ENCODE data around the gene CACNA1I.

The CACNA1I gene

DNA sequence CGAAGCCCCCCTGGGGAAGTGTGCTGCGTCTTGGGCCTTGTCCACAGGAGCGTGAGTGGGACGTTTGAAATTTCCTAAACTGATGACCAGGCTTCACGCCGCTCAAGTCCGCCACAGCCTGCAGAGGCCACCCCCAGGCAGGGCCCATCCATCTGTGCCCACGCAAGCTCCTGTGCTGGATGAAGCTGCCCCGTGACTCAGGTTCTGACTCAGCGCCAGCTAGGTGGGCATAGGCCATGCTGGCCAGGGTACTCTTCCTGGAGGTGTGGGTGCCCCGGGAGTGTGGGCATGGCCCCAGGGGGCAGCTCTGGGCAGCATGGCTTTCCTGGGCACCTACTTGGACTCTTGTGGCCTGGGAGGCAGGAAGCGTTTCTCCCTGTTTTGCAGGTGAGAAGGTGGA lies 134.8 kb downstream of the CACNA1I start:
- DNase-seq = no peak

DNA sequence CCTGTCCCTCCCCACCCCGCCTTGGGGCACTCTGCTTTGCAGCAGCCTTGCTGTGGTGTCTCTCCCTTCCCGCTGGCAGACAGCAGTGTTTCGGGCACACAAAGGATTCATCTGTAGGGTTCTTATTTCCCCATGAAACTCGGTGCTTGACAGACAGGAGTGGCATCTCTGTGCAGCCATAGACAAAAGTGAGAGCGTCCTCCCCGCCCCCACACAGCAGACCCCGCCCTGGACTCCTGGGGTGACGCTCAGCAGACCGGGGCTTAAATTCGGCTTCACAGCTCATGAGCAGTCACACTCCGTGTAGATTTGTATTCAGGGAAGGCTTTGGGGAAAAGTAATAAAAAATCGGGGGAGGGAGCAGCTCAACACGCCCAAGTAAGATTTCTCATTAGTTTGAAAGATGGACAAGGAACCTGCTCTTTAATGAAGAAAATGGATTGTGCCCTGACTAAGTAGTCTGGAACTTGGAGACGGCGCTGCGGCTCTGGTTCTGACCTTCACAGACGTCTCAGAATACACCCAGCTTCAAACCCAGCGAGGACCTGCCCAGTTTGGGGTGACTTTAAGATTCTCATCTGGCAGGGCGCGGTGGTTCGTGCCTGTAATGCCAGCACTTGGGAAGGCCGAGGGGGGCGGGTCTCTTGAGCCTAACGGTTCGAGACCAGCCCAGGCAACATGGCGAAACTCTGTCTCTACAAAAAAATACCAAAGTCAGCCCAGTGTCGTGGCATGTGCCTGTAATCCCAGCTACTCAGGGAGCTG lies 136.0 kb downstream of the CACNA1I start:
- DNase-seq = no peak

- no peak for DNase-seq
Observed at GRCh38 chr22:39707351-39707750, 136.8 kb downstream of the CACNA1I start.

GRCh38 chr22:39707816-39708215 lies 137.3 kb downstream of the CACNA1I start:
- no peak for DNase-seq

DNA sequence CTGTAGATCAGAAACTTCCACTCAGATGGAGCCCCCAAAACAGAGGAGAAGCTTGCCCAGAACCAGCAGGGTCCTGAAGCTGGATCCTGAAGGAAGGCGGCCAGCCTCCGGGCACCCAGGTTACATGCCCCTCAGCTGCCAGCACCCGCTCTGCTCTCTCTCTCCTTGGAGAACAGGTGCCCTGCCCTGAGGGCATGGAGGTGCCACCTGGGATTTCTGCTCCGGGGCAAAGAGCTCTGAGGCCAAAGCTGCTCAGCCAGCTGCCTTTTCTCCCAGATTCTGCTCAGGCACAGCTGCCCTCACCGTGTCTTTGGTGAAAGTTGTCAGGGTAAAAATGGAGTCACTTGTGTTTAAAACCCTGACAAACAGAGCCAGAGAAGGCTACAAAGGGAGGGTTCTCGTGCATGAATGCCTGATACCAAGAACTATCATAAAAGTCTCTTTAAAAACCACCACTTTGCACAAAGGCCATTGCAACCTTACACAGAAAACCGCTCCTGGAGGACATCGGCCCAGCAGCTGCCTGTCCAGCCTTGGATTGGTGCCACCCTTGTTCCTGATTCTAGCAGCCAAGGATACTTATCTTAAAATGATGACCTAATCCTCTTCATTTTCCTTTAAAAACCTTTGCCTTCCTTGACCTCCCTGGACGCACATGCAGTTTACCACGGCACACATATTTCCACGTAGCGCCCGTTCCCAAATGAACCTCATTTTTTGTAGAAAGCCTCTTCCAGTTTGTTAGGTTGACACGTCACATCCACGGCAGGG lies 140.0 kb downstream of the CACNA1I start:
- DNase-seq = no peak

GRCh38 chr22:39712081-39712480 lies 141.5 kb downstream of the CACNA1I start:
- DNase-seq = no peak

- DNase-seq = no peak
Observed at GRCh38 chr22:39712751-39713525, 142.4 kb downstream of the CACNA1I start.

GRCh38 chr22:39713799-39714290 lies 143.3 kb downstream of the CACNA1I start:
- no peak for DNase-seq

GRCh38 chr22:39714321-39714720 lies 143.8 kb downstream of the CACNA1I start:
- no peak for DNase-seq

- DNase-seq = no peak
Observed at GRCh38 chr22:39715778-39716495, 145.4 kb downstream of the CACNA1I start.

- DNase-seq = no peak
Observed at GRCh38 chr22:39716534-39716933, 146.0 kb downstream of the CACNA1I start.

DNA sequence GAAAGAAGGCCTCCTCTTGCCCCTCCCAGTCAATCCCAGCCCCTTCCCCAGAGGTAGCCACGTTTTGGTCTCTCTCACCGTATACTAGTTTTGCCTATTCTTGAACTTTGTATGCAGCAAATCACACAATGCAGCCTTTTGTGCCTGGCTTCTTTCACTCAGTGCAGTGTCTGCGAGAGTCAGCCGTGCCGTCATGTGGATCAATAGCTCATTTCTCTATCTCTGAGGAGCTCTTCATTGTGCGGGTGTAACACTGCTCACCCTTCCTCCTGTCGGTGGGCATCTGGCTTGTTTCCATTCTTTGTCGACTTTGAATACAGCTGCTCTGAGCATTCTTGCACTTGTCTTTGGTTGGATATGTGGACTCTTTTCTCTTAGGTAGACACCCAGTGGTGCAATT lies 146.5 kb downstream of the CACNA1I start:
- DNase-seq = no peak

DNA sequence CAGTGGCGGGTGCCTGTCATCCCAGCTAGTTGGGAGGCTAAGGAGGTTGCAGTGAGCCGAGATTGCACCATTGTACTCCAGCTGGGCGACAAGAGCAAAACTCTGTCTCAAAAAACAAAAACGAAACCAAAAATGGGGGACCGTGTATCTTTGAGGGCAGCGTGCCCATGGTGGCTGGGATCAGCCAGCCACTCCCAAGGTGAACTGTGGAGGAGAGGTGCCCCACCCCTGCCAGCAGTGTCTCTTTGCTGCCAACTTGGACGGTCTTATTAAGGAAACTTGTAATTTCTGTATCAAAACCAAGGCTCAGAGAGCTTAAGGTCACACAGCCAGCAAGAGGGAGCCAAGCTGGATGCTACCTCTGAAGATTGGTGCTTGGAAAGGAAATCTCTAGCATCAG lies 147.7 kb downstream of the CACNA1I start:
- no peak for DNase-seq

DNA sequence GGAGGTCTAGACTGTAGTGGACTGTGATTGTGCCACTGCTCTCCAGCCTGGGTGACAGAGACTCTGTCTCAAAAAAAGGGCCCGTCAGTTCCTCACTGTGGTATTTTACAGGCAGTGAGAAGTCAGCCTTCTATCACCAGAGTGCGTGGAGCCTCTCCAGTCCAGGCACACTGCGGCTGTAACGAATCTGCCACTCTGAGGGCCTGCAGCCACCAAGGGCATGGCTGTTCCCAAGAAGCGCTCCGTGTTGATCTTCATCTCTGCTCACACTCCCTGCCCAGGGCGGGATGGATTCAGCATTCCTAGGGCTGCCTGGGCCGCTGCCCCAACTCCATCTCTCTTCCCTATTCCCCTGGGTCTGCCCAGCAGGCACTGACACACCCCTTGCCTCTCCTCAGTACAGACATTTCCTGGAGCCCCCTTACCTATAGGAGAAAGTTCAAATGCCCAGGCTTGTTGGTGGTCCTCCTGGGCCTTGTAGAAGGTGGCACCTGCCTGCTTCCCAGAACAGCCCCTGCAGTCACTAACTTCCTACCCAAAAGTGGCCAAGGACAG lies 148.4 kb downstream of the CACNA1I start:
- peak; percentile 34 for DNase-seq

DNA sequence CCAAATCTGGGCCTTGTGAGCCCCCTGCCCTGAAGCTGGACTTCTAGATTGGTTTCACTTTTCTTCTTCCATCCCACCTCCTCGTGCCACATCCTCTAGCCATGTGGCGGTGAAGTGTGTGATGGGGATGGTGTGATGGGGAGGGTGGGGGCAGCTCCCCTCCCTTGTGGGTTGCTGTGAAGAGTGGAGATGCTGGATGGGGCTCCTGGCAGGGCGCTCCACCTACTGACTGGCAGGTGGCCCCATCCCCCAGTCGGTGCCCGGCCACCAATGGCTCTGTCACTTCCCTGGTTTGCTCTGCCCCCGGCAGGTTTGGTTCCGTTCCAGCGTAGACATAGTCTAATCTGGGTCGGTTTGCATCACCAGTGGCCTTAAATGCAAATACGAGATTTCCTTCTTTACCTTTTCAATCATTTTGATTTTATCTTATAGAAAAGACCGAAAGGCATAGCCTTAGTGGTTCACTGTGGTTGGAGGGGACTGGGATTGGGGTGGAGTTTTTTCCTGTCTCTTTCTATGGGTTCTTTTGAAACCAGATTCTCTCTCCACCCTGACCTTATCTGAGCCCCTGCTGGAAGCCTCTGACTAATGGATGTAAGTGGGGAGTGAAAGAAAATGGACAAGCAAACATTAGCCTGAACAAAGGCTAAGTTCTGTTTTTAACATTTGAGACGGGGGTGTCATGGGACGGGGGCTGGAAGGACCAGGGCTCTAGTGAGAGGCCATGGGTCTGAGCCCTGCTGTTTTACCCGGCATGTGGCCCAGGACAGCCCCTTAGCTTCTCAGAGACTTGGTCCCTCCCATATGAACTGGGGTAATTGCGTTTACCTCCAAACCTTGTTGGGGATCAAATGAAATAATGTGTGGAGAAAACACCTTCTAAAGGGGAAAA lies 149.3 kb downstream of the CACNA1I start:
- peak; percentile 12 for DNase-seq

GRCh38 chr22:39721206-39722031 lies 150.9 kb downstream of the CACNA1I start:
- DNase-seq = peak; percentile 25

DNA sequence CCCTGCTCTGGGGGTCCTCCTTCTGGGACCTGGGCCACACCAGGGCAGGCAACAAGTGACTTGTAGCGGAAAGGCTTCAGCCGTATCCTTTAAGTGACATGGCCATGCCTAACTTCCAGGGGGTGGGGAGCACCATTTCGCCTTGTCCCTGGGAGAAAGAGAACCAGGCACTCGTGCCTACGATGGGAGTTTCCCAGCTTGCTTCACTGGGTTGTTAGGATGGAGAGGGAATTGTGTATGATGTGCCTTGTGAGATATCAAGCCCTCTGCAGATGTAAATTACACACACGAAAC lies 151.4 kb downstream of the CACNA1I start:
- DNase-seq = peak; percentile 4

DNA sequence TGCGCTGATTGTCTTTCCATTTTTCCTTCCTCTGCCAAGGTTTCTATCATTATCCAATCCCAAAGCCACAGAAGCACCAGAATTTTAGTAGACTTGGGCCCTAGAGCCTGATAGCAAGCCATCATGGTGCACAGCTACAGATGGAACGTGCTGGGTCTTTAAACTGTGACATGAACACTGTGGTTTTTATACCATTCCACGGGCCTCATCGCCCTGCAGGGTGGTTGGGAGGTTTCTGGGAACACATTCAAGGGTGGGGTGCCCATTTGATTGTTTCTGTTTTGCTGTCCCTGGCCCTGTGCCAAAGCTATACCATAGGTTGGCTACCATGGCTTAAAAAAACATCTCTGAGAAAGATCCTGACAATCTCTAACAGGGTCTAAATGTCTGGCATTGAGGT lies 151.9 kb downstream of the CACNA1I start:
- DNase-seq = peak; percentile 36

DNA sequence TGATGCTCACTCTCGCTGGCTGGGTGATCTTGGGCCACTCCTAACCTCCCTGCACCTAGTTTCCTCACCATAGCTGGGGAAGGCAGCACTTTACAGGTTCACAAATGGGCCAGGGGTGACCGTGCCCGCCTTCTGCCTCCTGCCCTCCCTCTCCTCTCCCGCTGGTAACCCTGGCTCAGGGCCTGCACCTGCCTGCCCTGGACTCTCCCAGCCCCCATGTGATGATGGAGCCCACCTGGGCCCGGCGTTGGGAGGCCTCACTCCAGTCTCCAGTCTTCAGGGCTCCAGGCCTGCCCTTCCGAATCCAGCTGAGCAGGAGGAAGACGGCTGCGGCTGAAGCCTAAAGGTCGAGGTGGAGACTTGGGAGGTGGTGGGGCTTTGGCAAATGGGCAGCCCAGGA lies 152.9 kb downstream of the CACNA1I start:
- DNase-seq = peak; percentile 4

DNA sequence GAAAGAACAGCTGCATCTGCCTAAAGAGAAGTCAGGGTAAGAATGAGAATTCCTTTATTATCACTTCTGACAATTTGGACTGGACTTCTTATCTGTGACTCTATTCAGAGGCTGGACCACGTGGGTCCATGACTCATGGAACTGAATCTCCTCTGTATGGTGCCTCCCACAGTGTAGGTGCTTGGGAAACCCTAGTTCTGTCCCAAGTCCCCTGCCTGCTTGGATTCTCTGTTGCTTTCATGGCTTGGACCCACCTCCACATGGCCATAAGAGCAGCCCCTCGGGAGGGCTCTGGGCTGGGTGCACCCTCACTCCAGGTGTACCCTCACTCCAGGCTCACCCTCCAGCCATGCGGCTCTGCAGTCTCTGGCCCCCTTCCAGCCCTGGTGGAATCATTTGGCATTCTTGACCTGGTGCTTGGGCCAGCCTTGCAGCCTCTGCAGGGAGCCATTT lies 153.4 kb downstream of the CACNA1I start:
- peak; percentile 3 for DNase-seq
